Naive thymus-derived CD4-positive, alpha-beta T cell (primary cell): ENCODE measurements around the gene ABCC5. TPM values are rescaled to one million over a fixed set of nuclear protein-coding genes. Genes with fewer than 3 reads are reported as not detected.

Experiments used
- ATAC-seq: fragments of 150-1000 bp; cut with Tn5 transposase; 2 replicates; pipeline ENCODE4 v1.10.0; 2021; ENCODE audit warnings: mild to moderate bottlenecking, moderate library complexity
- CTCF ChIA-PET: fragments of 350-600 bp; sonication (Branson Sonifier 250); formaldehyde crosslinking; loops from one replicate; lab custom pipeline; 2021; ENCODE audit warnings: antibody characterized with exemption; lab: Charles Lee
- POLR2A ChIA-PET: fragments of 350-600 bp; sonication (Branson Sonifier 250); formaldehyde crosslinking; loops from one replicate; lab custom pipeline; 2021; ENCODE audit warnings: antibody characterized with exemption, inconsistent platforms; lab: Charles Lee
- DNase-seq, 9 donors: peaks; one replicate each; pipeline versions ENCODE4 v3.0.0 to v3.0.0-alpha.2; 2020 to 2022; ENCODE audit warnings: mixed read lengths in 1 of 9
- H3K27ac ChIP-seq: one replicate; pipeline ENCODE4 v1.7.0; 2013; ENCODE audit warnings: mild to moderate bottlenecking, low read depth, low read length, moderate library complexity
- H3K27me3 ChIP-seq, 2 donors: one replicate each; pipeline ENCODE4 v1.7.0; 2013; ENCODE audit warnings: low read length in 2 of 2, mild to moderate bottlenecking in 2 of 2, moderate library complexity in 2 of 2; ENCODE audit not compliant: control insufficient read depth in 2 of 2, insufficient read depth in 2 of 2
- H3K36me3 ChIP-seq, 3 experiments: 1 replicate in 2 of 3; 2 replicates in 1 of 3; pipeline ENCODE4 v1.7.0; 2013; ENCODE audit warnings: low read length in 3 of 3, mild to moderate bottlenecking in 3 of 3, moderate library complexity in 1 of 3; ENCODE audit not compliant: insufficient read depth in 3 of 3, control insufficient read depth in 2 of 3
- H3K4me1 ChIP-seq, 2 donors: one replicate each; pipeline ENCODE4 v1.7.0; 2013; ENCODE audit warnings: low read length in 2 of 2, mild to moderate bottlenecking in 2 of 2, moderate library complexity in 1 of 2; ENCODE audit not compliant: control insufficient read depth in 2 of 2, insufficient read depth in 2 of 2
- H3K4me3 ChIP-seq: 2 replicates; pipeline ENCODE4 v1.7.0; 2013; ENCODE audit warnings: mild to moderate bottlenecking, low read length
- H3K9me3 ChIP-seq, 3 experiments: 1 replicate in 2 of 3; 2 replicates in 1 of 3; pipeline ENCODE4 v1.7.0; 2013; ENCODE audit warnings: low read length in 3 of 3; ENCODE audit not compliant: control insufficient read depth in 2 of 3
- H3K27ac Mint-ChIP-seq, 9 donors: one replicate each; pipeline ENCODE4 v1.8.0; 2020 to 2022; ENCODE audit warnings: mixed read lengths in 9 of 9, mild to moderate bottlenecking in 8 of 9, moderate library complexity in 5 of 9, inconsistent platforms in 2 of 9
- H3K27me3 Mint-ChIP-seq, 5 donors: one replicate each; pipeline ENCODE4 v1.8.0; 2021 to 2022; ENCODE audit warnings: mixed read lengths in 5 of 5, mild to moderate bottlenecking in 1 of 5
- H3K36me3 Mint-ChIP-seq, 5 donors: one replicate each; pipeline ENCODE4 v1.8.0; 2020 to 2022; ENCODE audit warnings: mixed read lengths in 5 of 5, mild to moderate bottlenecking in 3 of 5, inconsistent platforms in 1 of 5
- H3K4me1 Mint-ChIP-seq, 7 donors: one replicate each; pipeline ENCODE4 v1.8.0; 2020 to 2022; ENCODE audit warnings: mixed read lengths in 7 of 7, mild to moderate bottlenecking in 3 of 7, inconsistent platforms in 1 of 7
- H3K4me3 Mint-ChIP-seq, 10 donors: one replicate each; pipeline ENCODE4 v1.8.0; 2020 to 2022; ENCODE audit warnings: mild to moderate bottlenecking in 10 of 10, mixed read lengths in 10 of 10, moderate library complexity in 6 of 10, inconsistent platforms in 2 of 10
- H3K9me3 Mint-ChIP-seq, 11 donors: one replicate each; pipeline ENCODE4 v1.8.0; 2020 to 2022; ENCODE audit warnings: mixed read lengths in 11 of 11, mild to moderate bottlenecking in 4 of 11, inconsistent platforms in 1 of 11, moderate library complexity in 1 of 11
- intact Hi-C, 2 donors: fragments of 100-400 bp; cut with micrococcal nuclease; formaldehyde crosslinking; loops; one replicate each; pipeline ENCODE4 v1.15.1; 2023
- polyA plus RNA-seq, 2 donors: library from polyadenylated mRNA; unstranded; fragments of 300-500 nt; fragmentation: Illumina TruSeq; gene quantifications; one replicate each; pipeline ENCODE4 v1.2.3, GENCODE V29; 2021
- total RNA-seq, 6 experiments: library from RNA in 5 of 6; stranded (reverse) in 5 of 6; gene quantifications; 1 replicate in 5 of 6; 2 replicates in 1 of 6; pipeline ENCODE4 v1.2.3 and lab custom pipeline; 2021 to 2026

Gene ABCC5
- total and polyA plus RNA-seq, 7 experiments from 2014 or later: 8.6 to 50.4 (median 24.7) TPM

DNA sequence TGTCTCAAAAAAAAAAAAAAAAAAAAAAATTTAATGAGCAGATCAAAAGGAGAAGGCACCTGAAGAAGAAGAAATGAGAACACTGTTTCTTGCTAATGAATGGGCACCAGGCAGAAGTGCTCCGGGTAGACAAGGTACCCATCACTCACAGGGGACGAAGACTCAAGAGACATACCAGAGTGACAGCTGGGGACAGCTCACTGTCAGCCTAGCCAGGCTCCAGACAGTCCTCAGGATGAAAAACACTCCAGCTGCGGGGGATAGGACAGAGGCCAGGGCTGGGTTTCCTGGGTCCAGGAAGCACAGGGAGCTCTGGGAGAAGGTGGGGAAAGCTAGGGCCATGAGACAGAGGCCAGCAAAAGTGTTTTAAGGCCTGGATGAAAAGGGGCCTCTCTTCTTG, 84.5 kb downstream of the ABCC5 start:
- no peaks in the 10 kb centered on the region for H3K27me3 Mint-ChIP-seq
- no peaks in the 10 kb centered on the region for H3K27me3 ChIP-seq
- H3K27ac ChIP-seq: no peak overlapping the region
- intact Hi-C loops: no loop called here
- DNase-seq (no peak), ATAC-seq (no peak)
- no peak overlapping the region for H3K4me3 Mint-ChIP-seq
- peaks cover 7 to 34% (median 17%) of the 10 kb centered on the region in 5 donors for H3K36me3 Mint-ChIP-seq
- ChIA-PET CTCF (interaction anchor here (0.6 to 0.7 kb wide), 2 partner anchors 132 to 404 kb away, joined by 3 read pairs; partner anchors contain the start of gene FAM131A), POLR2A (no interaction called here)
- H3K36me3 ChIP-seq: peaks cover 0 to 11% (median 10%) of the 10 kb centered on the region in 3 experiments
- no peaks in the 10 kb centered on the region for H3K9me3 Mint-ChIP-seq
- H3K4me3 ChIP-seq: no peak overlapping the region
- H3K27ac Mint-ChIP-seq: peak overlapping the region in 1 of 9 donors; percentile 21
- no peaks in the 10 kb centered on the region for H3K9me3 ChIP-seq
- H3K4me1 ChIP-seq: no peaks in the 10 kb centered on the region
- no peaks in the 10 kb centered on the region for H3K4me1 Mint-ChIP-seq

DNA sequence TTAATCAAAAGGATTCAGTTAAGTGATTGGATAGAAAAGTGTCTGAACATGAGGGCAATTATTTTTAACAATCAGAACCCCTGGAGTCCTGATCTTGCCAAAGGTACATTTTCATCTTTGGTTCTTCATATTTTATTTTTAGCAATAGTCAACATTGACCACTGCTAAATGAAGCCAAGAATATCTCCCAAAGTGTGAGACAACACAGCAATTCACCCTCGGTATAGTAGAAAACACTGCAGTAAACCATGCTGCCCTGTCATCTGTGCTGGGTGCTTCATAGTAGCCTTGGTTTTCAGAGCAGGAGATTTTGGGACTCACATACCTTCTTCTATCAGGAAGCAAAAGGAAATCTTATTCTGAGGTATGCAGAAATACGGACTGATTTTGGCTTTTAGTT, 85.8 kb downstream of the ABCC5 start:
- Mint-ChIP-seq H3K4me1 (no peaks in the 10 kb centered on the region), H3K27me3 (no peaks in the 10 kb centered on the region), H3K9me3 (no peaks in the 10 kb centered on the region), H3K4me3 (no peak overlapping the region), H3K27ac (no peak overlapping the region), H3K36me3 (peaks cover 4 to 33% (median 10%) of the 10 kb centered on the region in 5 donors)
- H3K4me3 ChIP-seq: no peak overlapping the region
- POLR2A ChIA-PET: no interaction called here
- DNase-seq (no peak), ATAC-seq (no peak)
- no peaks in the 10 kb centered on the region for H3K4me1 ChIP-seq
- H3K36me3 ChIP-seq: peaks cover 0 to 10% (median under 1%) of the 10 kb centered on the region in 3 experiments
- CTCF ChIA-PET: interaction anchor here (0.5 kb wide), 1 partner anchor 320 kb away, joined by 3 read pairs; no protein-coding TSS in a partner anchor
- no peak overlapping the region for H3K27ac ChIP-seq
- intact Hi-C loops: no loop called here
- no peaks in the 10 kb centered on the region for H3K27me3 ChIP-seq
- H3K9me3 ChIP-seq: no peaks in the 10 kb centered on the region

DNA sequence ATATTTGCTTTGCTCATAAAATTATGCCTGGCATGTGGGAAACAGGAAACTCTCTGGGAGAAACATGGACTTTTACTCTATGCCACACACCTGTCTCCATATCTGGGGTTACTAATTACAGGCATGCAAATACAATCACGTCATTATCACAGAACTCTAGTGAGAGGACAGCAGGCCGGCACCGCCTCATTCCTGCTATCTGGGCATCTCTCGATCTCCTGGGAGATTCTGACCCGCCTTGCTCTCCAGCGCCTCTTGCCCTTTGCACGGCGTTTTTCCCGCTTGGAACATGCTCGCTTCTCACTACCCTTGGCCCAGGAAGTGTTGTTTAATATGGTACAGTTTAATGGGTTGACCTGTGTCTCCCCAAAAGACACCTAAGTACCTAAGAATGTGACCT, 87.6 kb downstream of the ABCC5 start:
- H3K9me3 ChIP-seq: no peaks in the 10 kb centered on the region
- Mint-ChIP-seq H3K4me3 (no peak overlapping the region), H3K27me3 (no peaks in the 10 kb centered on the region), H3K27ac (no peak overlapping the region), H3K4me1 (no peaks in the 10 kb centered on the region), H3K36me3 (peaks cover 2 to 26% (median 9%) of the 10 kb centered on the region in 5 donors), H3K9me3 (no peaks in the 10 kb centered on the region)
- ChIA-PET POLR2A (no interaction called here), CTCF (no interaction called here)
- H3K4me3 ChIP-seq: no peak overlapping the region
- intact Hi-C loops: no loop called here
- no peaks in the 10 kb centered on the region for H3K4me1 ChIP-seq
- no peak overlapping the region for H3K27ac ChIP-seq
- peaks cover 0 to 4% (median 3%) of the 10 kb centered on the region in 3 experiments for H3K36me3 ChIP-seq
- DNase-seq: no peak
- no peaks in the 10 kb centered on the region for H3K27me3 ChIP-seq
- ATAC-seq: no peak

DNA sequence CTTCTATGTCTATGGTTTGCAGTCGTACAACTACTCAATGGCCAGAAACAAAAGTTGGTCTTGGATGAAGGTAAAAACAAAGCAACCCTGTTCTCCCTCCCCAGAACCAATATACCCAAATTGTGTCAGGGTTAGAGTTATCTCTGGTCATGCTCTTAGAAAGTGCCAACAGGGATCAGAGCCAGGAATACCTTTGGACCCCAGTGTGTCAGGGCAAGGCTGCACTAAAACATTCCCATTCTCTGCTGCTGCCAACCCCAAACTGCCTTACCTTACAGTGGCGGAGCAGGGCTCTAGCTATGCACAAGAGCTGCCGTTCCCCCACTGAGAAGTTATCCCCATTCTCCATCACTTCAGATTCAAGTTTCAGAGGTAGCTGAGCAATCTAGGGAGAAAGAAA, 90.6 kb downstream of the ABCC5 start:
- no peak for ATAC-seq
- Mint-ChIP-seq H3K4me1 (no peaks in the 10 kb centered on the region), H3K36me3 (peaks cover 2 to 46% (median 13%) of the 10 kb centered on the region in 5 donors), H3K27me3 (no peaks in the 10 kb centered on the region), H3K27ac (no peak overlapping the region), H3K9me3 (no peaks in the 10 kb centered on the region), H3K4me3 (no peak overlapping the region)
- no peak for DNase-seq
- no peaks in the 10 kb centered on the region for H3K4me1 ChIP-seq
- POLR2A ChIA-PET: no interaction called here
- peaks cover 0 to 15% (median 6%) of the 10 kb centered on the region in 3 experiments for H3K36me3 ChIP-seq
- no peaks in the 10 kb centered on the region for H3K27me3 ChIP-seq
- CTCF ChIA-PET: no interaction called here
- no peak overlapping the region for H3K27ac ChIP-seq
- no peak overlapping the region for H3K4me3 ChIP-seq
- intact Hi-C loops: no loop called here
- no peaks in the 10 kb centered on the region for H3K9me3 ChIP-seq

DNA sequence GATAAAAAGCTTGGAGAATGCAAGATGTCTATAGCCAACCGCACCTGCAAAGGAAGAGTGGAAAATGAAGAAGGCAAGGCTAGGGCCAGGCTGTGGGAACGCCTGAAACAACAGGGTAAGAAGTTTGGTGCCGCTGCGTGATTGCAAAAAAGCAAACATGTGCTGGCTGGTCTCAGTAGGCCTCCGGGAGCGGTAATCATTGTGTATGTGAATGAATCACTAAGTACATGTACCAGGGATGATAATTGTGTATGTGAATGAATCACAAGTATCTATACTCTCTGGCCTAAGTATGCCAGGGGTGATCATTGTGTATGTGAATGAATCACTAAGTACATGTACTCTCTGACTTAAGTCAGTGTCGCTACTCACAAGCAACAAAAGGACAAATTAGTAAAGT, 92.7 kb downstream of the ABCC5 start:
- Mint-ChIP-seq H3K9me3 (no peaks in the 10 kb centered on the region), H3K27ac (no peak overlapping the region), H3K4me3 (no peak overlapping the region), H3K36me3 (peaks cover 0 to 53% (median 10%) of the 10 kb centered on the region in 5 donors), H3K4me1 (no peaks in the 10 kb centered on the region), H3K27me3 (no peaks in the 10 kb centered on the region)
- DNase-seq: no peak
- no peak overlapping the region for H3K4me3 ChIP-seq
- no peaks in the 10 kb centered on the region for H3K9me3 ChIP-seq
- H3K27me3 ChIP-seq: no peaks in the 10 kb centered on the region
- no peaks in the 10 kb centered on the region for H3K4me1 ChIP-seq
- no peak overlapping the region for H3K27ac ChIP-seq
- POLR2A ChIA-PET: no interaction called here
- no peak for ATAC-seq
- intact Hi-C loops: no loop called here
- CTCF ChIA-PET: no interaction called here
- peaks cover 0 to 21% (median 6%) of the 10 kb centered on the region in 3 experiments for H3K36me3 ChIP-seq

DNA sequence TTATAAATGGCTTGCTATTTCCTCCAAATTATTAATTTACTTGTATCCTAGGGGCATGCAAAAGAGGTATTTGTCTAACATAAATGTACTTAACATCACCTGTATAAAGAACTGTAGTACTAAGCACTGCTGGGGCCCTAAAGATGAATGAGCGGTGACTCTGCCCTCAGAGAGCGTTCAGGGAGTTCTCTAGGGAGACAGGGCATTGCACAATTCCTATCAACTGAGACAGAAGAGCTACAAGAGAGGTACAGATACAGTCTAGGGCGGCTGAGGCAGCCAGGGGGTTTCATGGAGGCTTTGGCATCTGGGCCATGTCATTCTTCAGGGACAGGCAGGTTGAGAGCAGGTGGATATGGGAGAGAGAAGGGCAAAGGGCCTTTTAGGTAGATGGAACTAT, 93.1 kb downstream of the ABCC5 start:
- peaks cover 0 to 26% (median 6%) of the 10 kb centered on the region in 3 experiments for H3K36me3 ChIP-seq
- no peaks in the 10 kb centered on the region for H3K27me3 ChIP-seq
- Mint-ChIP-seq H3K27me3 (no peaks in the 10 kb centered on the region), H3K4me1 (no peaks in the 10 kb centered on the region), H3K36me3 (peaks cover 0 to 57% (median 10%) of the 10 kb centered on the region in 5 donors), H3K9me3 (no peaks in the 10 kb centered on the region), H3K27ac (no peak overlapping the region), H3K4me3 (no peak overlapping the region)
- intact Hi-C loops: no loop called here
- H3K9me3 ChIP-seq: no peaks in the 10 kb centered on the region
- ATAC-seq: no peak
- H3K4me3 ChIP-seq: no peak overlapping the region
- H3K27ac ChIP-seq: no peak overlapping the region
- H3K4me1 ChIP-seq: no peaks in the 10 kb centered on the region
- no peak for DNase-seq
- POLR2A ChIA-PET: no interaction called here
- CTCF ChIA-PET: no interaction called here

DNA sequence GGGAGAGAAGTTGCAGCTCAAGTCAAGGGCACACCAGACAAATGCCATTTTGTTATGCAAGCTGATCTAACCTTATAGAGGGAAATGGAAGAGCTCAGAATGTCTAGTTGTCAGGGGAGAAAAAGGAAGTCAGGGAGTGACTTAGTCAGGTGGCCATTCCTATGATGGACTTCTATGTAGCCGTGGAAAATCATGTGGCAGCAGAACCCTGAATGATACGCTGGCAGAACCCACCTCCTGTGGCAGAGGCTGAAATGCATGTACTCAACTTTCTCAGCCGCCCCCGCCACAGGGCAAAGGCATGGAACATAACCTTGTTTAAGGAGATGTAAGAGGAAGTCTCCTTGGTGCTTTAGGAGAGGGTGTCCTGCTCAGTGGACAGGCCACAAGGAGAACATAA, 95.3 kb downstream of the ABCC5 start:
- peaks cover 0 to 49% (median 8%) of the 10 kb centered on the region in 5 donors for H3K36me3 Mint-ChIP-seq

More for the DNA sequence above, 95.3 kb downstream of the ABCC5 start:
- no peaks in the 10 kb centered on the region for H3K9me3 ChIP-seq
- Mint-ChIP-seq H3K4me3 (no peak overlapping the region), H3K9me3 (no peaks in the 10 kb centered on the region), H3K27ac (no peak overlapping the region), H3K27me3 (no peaks in the 10 kb centered on the region), H3K4me1 (no peaks in the 10 kb centered on the region)
- H3K36me3 ChIP-seq: peaks cover 0 to 27% (median 3%) of the 10 kb centered on the region in 3 experiments
- no peak overlapping the region for H3K4me3 ChIP-seq
- ChIA-PET CTCF (no interaction called here), POLR2A (interaction anchor here (0.6 kb wide), 1 partner anchor 64 kb away, joined by 3 read pairs; no protein-coding TSS in a partner anchor)
- ATAC-seq (no peak), DNase-seq (no peak)
- H3K4me1 ChIP-seq: no peaks in the 10 kb centered on the region
- intact Hi-C loops: no loop called here
- no peaks in the 10 kb centered on the region for H3K27me3 ChIP-seq
- no peak overlapping the region for H3K27ac ChIP-seq
